Adrenal gland (tissue), 12 donors: ENCODE results near the gene KLHL29. TPM values are rescaled to one million over a fixed set of nuclear protein-coding genes. Genes with fewer than 3 reads are reported as not detected.

ENCODE experiments used
- DNase-seq, 7 donors: peaks; one replicate each; pipeline ENCODE4 v3.0.0-alpha.2; 2019 to 2020
- H3K27ac ChIP-seq, 5 donors: fragments of 200-600 bp; sonication (generic) in 4 of 5; 1 replicate in 3 of 5; 2 replicates in 2 of 5; pipeline versions ENCODE4 v1.5.1 to v1.8.0; 2016 to 2020; ENCODE audit warnings: mild to moderate bottlenecking in 1 of 5
- H3K27me3 ChIP-seq: fragments of 200-600 bp; 2 replicates; pipeline ENCODE4 v1.8.0; 2021
- H3K36me3 ChIP-seq, 2 donors: fragments of 200-600 bp; replicated peaks in 1 of 2; 1 replicate in 1 of 2; 2 replicates in 1 of 2; pipeline versions ENCODE4 v1.5.1 to v1.8.0; 2018 to 2022
- H3K4me1 ChIP-seq, 2 donors: fragments of 200-600 bp; replicated peaks in 1 of 2; 1 replicate in 1 of 2; 2 replicates in 1 of 2; pipeline versions ENCODE4 v1.5.1 to v1.8.0; 2018 to 2021
- H3K4me3 ChIP-seq, 4 donors: fragments of 200-600 bp; sonication (generic) in 3 of 4; one replicate each; pipeline ENCODE4 v1.5.1; 2016 to 2018
- H3K9me3 ChIP-seq, 3 donors: fragments of 200-600 bp; sonication (generic) in 1 of 3; replicated peaks in 1 of 3; 1 replicate in 2 of 3; 2 replicates in 1 of 3; pipeline versions ENCODE4 v1.5.1 to v1.8.0; 2016 to 2021
- CTCF ChIP-seq, 6 experiments: fragments of 450-650 bp in 4 of 6; fragments of 200-600 bp in 2 of 6; sonication (generic) in 1 of 6; IDR thresholded peaks; 1 replicate in 5 of 6; 2 replicates in 1 of 6; pipeline versions ENCODE4 v1.5.1 to v1.8.0; 2016 to 2021; ENCODE audit warnings: antibody characterized with exemption in 6 of 6, mild to moderate bottlenecking in 2 of 6, moderate library complexity in 1 of 6
- POLR2A ChIP-seq, 2 donors: fragments of 450-650 bp; IDR thresholded peaks; one replicate each; pipeline ENCODE4 v1.6.1; 2017; ENCODE audit warnings: antibody characterized with exemption in 2 of 2, mild to moderate bottlenecking in 2 of 2, moderate library complexity in 1 of 2
- WGBS, 4 donors: extraction: QIAGEN DNeasy Blood & Tissue Kit in 2 of 4; methylation state at CpG; one replicate each; pipeline versions ENCODE4 v1.1.5 to v1.1.7; 2013 to 2017; 5-methylcytosine and 5-hydroxymethylcytosine counted together
- intact Hi-C, 2 donors: fragments of 100-400 bp; cut with DNase I; formaldehyde crosslinking; loops; one replicate each; pipeline versions ENCODE4 v1.14.1 to v1.15.0; 2022 to 2023
- polyA plus RNA-seq, 3 donors: library from polyadenylated mRNA; stranded (reverse); fragments of 200-250 nt in 2 of 3; fragments of 350-450 nt in 1 of 3; fragmentation: Illumina TruSeq in 1 of 3; extraction: RNeasy Lipid Tissue Mini Kit (QIAGEN cat#74804) in 1 of 3; gene quantifications; one replicate each; pipeline ENCODE4 v1.2.3, GENCODE V29; 2013 to 2014
- total RNA-seq, 9 donors: library from RNA; depleted of rRNA in 4 of 9; stranded (reverse); fragments of >200 nt in 4 of 9; fragments of 120-200 nt in 1 of 9; fragmentation: NEBNext Ultra II Directional in 1 of 9; extraction: Animal tissue kit (Norgen Biotek cat#: 25700) in 1 of 9; gene quantifications; one replicate each; pipeline versions ENCODE4 v1.1.0 to v1.2.4, GENCODE V29; 2013 to 2023
- donor health status: healthy with polysubstance abuse.
- donor health status: Bipolar disorder and iron deficiency.
- donor health status: DM: yes; HTN: yes; CAD: no.
- donor health status: DM: no; HTN: no; CAD: no.
- donor health status: DM: no; HTN: no; CAD: no.
- donor health status: DM: yes; HTN: yes; CAD: no.

The KLHL29 gene
- total and polyA plus RNA-seq, 12 donors: 1.9 to 24.5 (median 15.7) TPM

GRCh38 chr2:23542230-23542789, 157.3 kb downstream of the KLHL29 start:
- DNase-seq: peak in 2 of 7 donors; percentile 33 to 41
- Histone ChIP-seq H3K27me3 (no peaks in the 10 kb centered on the region), H3K4me1 (peaks cover 17 to 44% of the 10 kb centered on the region in 2 donors), H3K36me3 (no peaks in the 10 kb centered on the region), H3K27ac (peak overlapping the region; percentile 63 to 94 (median 79)), H3K9me3 (no peaks in the 10 kb centered on the region), H3K4me3 (no peak overlapping the region)
- intact Hi-C loops: no loop called here
- TF ChIP-seq CTCF (IDR thresholded peaks at IDR 0.05) (no peak), POLR2A (IDR thresholded peaks at IDR 0.05) (no peak)
- 41 to 63% (median 46%) methylated on average over 3 to 6 of the region's 6 CpGs for WGBS, 4 donors

- H3K36me3 ChIP-seq: no peaks in the 10 kb centered on the region
- peak overlapping the region in 2 of 5 donors; percentile 91 to 94 for H3K27ac ChIP-seq
- H3K4me1 ChIP-seq: peaks cover 17 to 37% of the 10 kb centered on the region in 2 donors
- intact Hi-C loops: no loop called here
- no peaks in the 10 kb centered on the region for H3K9me3 ChIP-seq
- H3K4me3 ChIP-seq: no peak overlapping the region
- TF ChIP-seq POLR2A (IDR thresholded peaks at IDR 0.05): no peak
- TF ChIP-seq CTCF (IDR thresholded peaks at IDR 0.05): no peak
- no peak for DNase-seq
- 84 to 88% (median 88%) methylated on average over 10 of the region's 10 CpGs for WGBS, 4 donors
- no peaks in the 10 kb centered on the region for H3K27me3 ChIP-seq
These were observed 158.3 kb downstream of the KLHL29 start for GRCh38 chr2:23543302-23543701.

- Histone ChIP-seq H3K4me3 (no peak overlapping the region), H3K4me1 (peaks cover 17 to 39% of the 10 kb centered on the region in 2 donors), H3K27ac (peak overlapping the region in 2 of 5 donors; percentile 18 to 91), H3K9me3 (no peaks in the 10 kb centered on the region), H3K27me3 (no peaks in the 10 kb centered on the region), H3K36me3 (no peaks in the 10 kb centered on the region)
- 80 to 92% (median 86%) methylated on average over 5 to 9 of the region's 9 CpGs for WGBS, 4 donors
- TF ChIP-seq POLR2A (IDR thresholded peaks at IDR 0.05) (no peak), CTCF (IDR thresholded peaks at IDR 0.05) (no peak)
- intact Hi-C loops: no loop called here
- no peak for DNase-seq
These were observed 158.7 kb downstream of the KLHL29 start for GRCh38 chr2:23543728-23544127.

- Histone ChIP-seq H3K27ac (peak overlapping the region in 2 of 5 donors; percentile 44 to 59), H3K9me3 (no peaks in the 10 kb centered on the region), H3K4me1 (peaks cover 23 to 50% of the 10 kb centered on the region in 2 donors), H3K36me3 (no peaks in the 10 kb centered on the region), H3K4me3 (no peak overlapping the region), H3K27me3 (no peaks in the 10 kb centered on the region)
- no peak for TF ChIP-seq POLR2A (IDR thresholded peaks at IDR 0.05)
- no peak for TF ChIP-seq CTCF (IDR thresholded peaks at IDR 0.05)
- intact Hi-C loops: no loop called here
- DNase-seq: no peak
- 74 to 80% (median 78%) methylated on average over 10 of the region's 10 CpGs for WGBS, 4 donors
These were observed 159.8 kb downstream of the KLHL29 start for GRCh38 chr2:23544589-23545295.
